UCSD-AML1 (cell line): ENCODE data around the gene SPOCK3.
"Not testable (repeated sequence)": the region's sequence is repeated elsewhere in the genome, so short reads cannot be mapped to it uniquely, and the experiment has no call there.

Source experiments
- DNase-seq: peaks from one replicate; lab custom pipeline; 2025; ENCODE audit not compliant: unreplicated experiment; lab: John Stamatoyannopoulos, UW

The SPOCK3 gene

GRCh38 chr4:166827629-166828028, 406.7 kb downstream of the SPOCK3 start:
- no peak for DNase-seq

- DNase-seq, result no peak
These were observed 407.1 kb downstream of the SPOCK3 start for GRCh38 chr4:166827167-166827566.

GRCh38 chr4:166823848-166824247, 410.4 kb downstream of the SPOCK3 start:
- DNase-seq, result no peak

- DNase-seq, result no peak
These were observed 411.2 kb downstream of the SPOCK3 start for GRCh38 chr4:166823126-166823525.

GRCh38 chr4:166822386-166822785, 411.9 kb downstream of the SPOCK3 start:
- DNase-seq, result no peak

- no peak for DNase-seq
These were observed 417.4 kb downstream of the SPOCK3 start for GRCh38 chr4:166816890-166817289.

GRCh38 chr4:166808380-166808779, 425.9 kb downstream of the SPOCK3 start:
- DNase-seq, result no peak

- no peak for DNase-seq
These were observed 431.9 kb downstream of the SPOCK3 start for GRCh38 chr4:166802346-166802745.

- DNase-seq, result no peak
These were observed 436.2 kb downstream of the SPOCK3 start for GRCh38 chr4:166798126-166798525.

- no peak for DNase-seq
These were observed 456.5 kb downstream of the SPOCK3 start for GRCh38 chr4:166777760-166778159.

GRCh38 chr4:166763018-166763417, 471.3 kb downstream of the SPOCK3 start:
- DNase-seq, result no peak

GRCh38 chr4:166741742-166742141, 492.6 kb downstream of the SPOCK3 start:
- no peak for DNase-seq

- DNase-seq, result not testable (repeated sequence)
These were observed 495.1 kb downstream of the SPOCK3 start for GRCh38 chr4:166739215-166739614.

- DNase-seq, result no peak
These were observed 496.9 kb downstream of the SPOCK3 start for GRCh38 chr4:166737430-166737829.

- no peak for DNase-seq
These were observed 498.7 kb downstream of the SPOCK3 start for GRCh38 chr4:166735553-166735952.

GRCh38 chr4:166734797-166735196, 499.5 kb downstream of the SPOCK3 start:
- no peak for DNase-seq

- DNase-seq, result no peak
These were observed 500.6 kb downstream of the SPOCK3 start for GRCh38 chr4:166733686-166734085.

- no peak for DNase-seq
These were observed 507.5 kb downstream of the SPOCK3 start for GRCh38 chr4:166726832-166727231.

GRCh38 chr4:166724369-166724768, 509.9 kb downstream of the SPOCK3 start:
- no peak for DNase-seq

- no peak for DNase-seq
These were observed 510.7 kb downstream of the SPOCK3 start for GRCh38 chr4:166723532-166724140.

GRCh38 chr4:166715748-166716713, 518.3 kb downstream of the SPOCK3 start:
- DNase-seq, result not testable (repeated sequence)

- DNase-seq, result no peak
These were observed 533.7 kb downstream of the SPOCK3 start for GRCh38 chr4:166700592-166700991.
